Kidney (tissue), 14 donors: ENCODE measurements around the gene LCLAT1. TPM values are rescaled to one million over a fixed set of nuclear protein-coding genes. Genes with fewer than 3 reads are reported as not detected.

ENCODE experiments used
- DNase-seq, 5 donors: peaks; one replicate each; pipeline ENCODE4 v3.0.0-alpha.2; 2013 to 2020
- FAIRE-seq: peaks from 2 replicates; lab custom pipeline; 2012; peaks lifted over from hg19 to GRCh38; lab: Jason Lieb, UNC
- H3K27ac ChIP-seq, 2 donors: one replicate each; pipeline ENCODE4 v1.7.0; 2013; ENCODE audit warnings: low read depth in 2 of 2, low read length in 2 of 2, inconsistent platforms in 1 of 2
- H3K27me3 ChIP-seq: one replicate; pipeline ENCODE4 v1.7.1; 2013; ENCODE audit warnings: low read length, inconsistent platforms; ENCODE audit not compliant: control insufficient read depth, insufficient read depth
- H3K36me3 ChIP-seq, 3 donors: one replicate each; pipeline versions ENCODE4 v1.7.0 to v1.7.1; 2013; ENCODE audit warnings: low read length in 3 of 3, control low read depth in 1 of 3, inconsistent platforms in 1 of 3; ENCODE audit not compliant: insufficient read depth in 3 of 3, control insufficient read depth in 2 of 3
- H3K4me1 ChIP-seq, 3 donors: one replicate each; pipeline versions ENCODE4 v1.7.0 to v1.7.1; 2013; ENCODE audit warnings: low read length in 3 of 3, inconsistent platforms in 1 of 3, low read depth in 1 of 3; ENCODE audit not compliant: control insufficient read depth in 2 of 3, insufficient read depth in 2 of 3
- H3K4me3 ChIP-seq, 3 donors: one replicate each; pipeline versions ENCODE4 v1.7.0 to v1.8.1; 2013; ENCODE audit warnings: low read length in 3 of 3, control low read depth in 1 of 3, inconsistent platforms in 1 of 3
- H3K9ac ChIP-seq, 3 donors: one replicate each; pipeline versions ENCODE4 v1.7.0 to v1.7.1; 2013; ENCODE audit warnings: low read length in 3 of 3, control low read depth in 1 of 3, inconsistent platforms in 1 of 3
- H3K9me3 ChIP-seq, 3 donors: one replicate each; pipeline versions ENCODE4 v1.7.0 to v1.7.1; 2013; ENCODE audit warnings: low read length in 3 of 3, control low read depth in 1 of 3, inconsistent platforms in 1 of 3; ENCODE audit not compliant: control insufficient read depth in 2 of 3, insufficient read depth in 1 of 3
- CTCF ChIP-seq: IDR thresholded peaks from 3 replicates; pipeline ENCODE4 v1.5.1; 2012; ENCODE audit warnings: mild to moderate bottlenecking, moderate library complexity, borderline replicate concordance; ENCODE audit not compliant: insufficient read depth; ENCODE audit errors: extremely low read depth
- intact Hi-C: fragments of 100-400 bp; cut with DNase I; formaldehyde crosslinking; loops from one replicate; pipeline ENCODE4 v1.11.1; 2022
- polyA plus RNA-seq: library from polyadenylated mRNA; stranded (reverse); fragments of 350-450 nt; fragmentation: Illumina TruSeq; extraction: RNeasy Lipid Tissue Mini Kit (QIAGEN cat#74804); gene quantifications from one replicate; pipeline ENCODE4 v1.2.3, GENCODE V29; 2014; ENCODE audit warnings: low read depth, low replicate concordance; ENCODE audit not compliant: insufficient read depth
- total RNA-seq: library from RNA; stranded (reverse); fragmentation: NEBNext Ultra II Directional; extraction: Animal tissue kit (Norgen Biotek cat#: 25700); gene quantifications from one replicate; pipeline ENCODE4 v1.2.1, GENCODE V29; 2021
- donor health status: control.
- donor health status: control.
- donor health status: control.
- donor health status: control.
- donor health status: control.
- donor health status: DM: yes; HTN: yes; CAD: no.
- donor health status: Normal renal cell carcinoma (clear cell type).

The LCLAT1 gene
- total and polyA plus RNA-seq, 2 donors from 2014 or later = 5.6 to 19.4 TPM

GRCh38 chr2:30679426-30680088 is 232.5 kb downstream of the LCLAT1 start:
- no peak for TF ChIP-seq CTCF
- H3K4me1 ChIP-seq = no peaks in the 10 kb centered on the region
- H3K36me3 ChIP-seq = no peaks in the 10 kb centered on the region
- no peaks in the 10 kb centered on the region for H3K9me3 ChIP-seq
- DNase-seq (no peak), FAIRE-seq (no peak)
- no peak overlapping the region for H3K4me3 ChIP-seq
- H3K9ac ChIP-seq = no peak overlapping the region
- intact Hi-C loops = no loop called here
- no peak overlapping the region for H3K27ac ChIP-seq
- H3K27me3 ChIP-seq = no peaks in the 10 kb centered on the region

GRCh38 chr2:30680121-30680520 is 233.1 kb downstream of the LCLAT1 start:
- FAIRE-seq (no peak), DNase-seq (no peak)
- Histone ChIP-seq H3K9ac (no peak overlapping the region), H3K4me1 (no peaks in the 10 kb centered on the region), H3K4me3 (no peak overlapping the region), H3K27ac (no peak overlapping the region), H3K27me3 (no peaks in the 10 kb centered on the region), H3K9me3 (no peaks in the 10 kb centered on the region), H3K36me3 (no peaks in the 10 kb centered on the region)
- intact Hi-C loops = no loop called here
- no peak for TF ChIP-seq CTCF

DNA sequence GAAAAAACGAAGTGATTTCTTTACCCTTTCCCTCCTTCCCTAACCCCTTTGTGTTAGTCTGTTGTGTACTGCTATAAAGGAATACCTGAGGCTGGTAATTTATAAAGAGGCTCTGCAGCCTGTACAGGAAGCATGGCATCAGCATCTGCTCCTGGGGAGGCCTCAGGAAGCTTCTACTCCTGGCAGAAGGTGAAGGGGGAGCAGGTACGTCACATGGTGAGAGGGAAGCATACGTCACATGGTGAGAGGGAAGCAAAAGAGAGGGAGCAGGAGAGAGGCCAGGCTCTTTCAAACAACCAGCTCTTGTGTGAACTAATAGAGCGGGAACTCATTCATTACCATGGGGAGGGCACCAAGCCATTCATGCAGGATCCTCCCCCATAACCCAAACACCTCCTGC is 234.0 kb downstream of the LCLAT1 start:
- no peaks in the 10 kb centered on the region for H3K36me3 ChIP-seq
- FAIRE-seq (no peak), DNase-seq (no peak)
- intact Hi-C loops = no loop called here
- no peak overlapping the region for H3K27ac ChIP-seq
- no peaks in the 10 kb centered on the region for H3K27me3 ChIP-seq
- H3K9ac ChIP-seq = no peak overlapping the region
- H3K9me3 ChIP-seq = no peaks in the 10 kb centered on the region
- no peak overlapping the region for H3K4me3 ChIP-seq
- H3K4me1 ChIP-seq = peaks cover 0 to under 1% (median 0%) of the 10 kb centered on the region in 3 donors
- TF ChIP-seq CTCF = no peak
